GM19395 (cell line): ENCODE measurements around the gene PML.
A peak's percentile ranks its signal among the peaks of the same experiment; 100 is the strongest.
"Not testable (repeated sequence)": the region's sequence is repeated elsewhere in the genome, so short reads cannot be mapped to it uniquely, and the experiment has no call there.

Experiments used
- ATAC-seq: cut with Tn5 transposase; IDR thresholded peaks from one replicate; pipeline ENCODE4 v1.9.1; 2021; ENCODE audit warnings: mild to moderate bottlenecking, moderate library complexity; ENCODE audit not compliant: unreplicated experiment

The PML gene

DNA sequence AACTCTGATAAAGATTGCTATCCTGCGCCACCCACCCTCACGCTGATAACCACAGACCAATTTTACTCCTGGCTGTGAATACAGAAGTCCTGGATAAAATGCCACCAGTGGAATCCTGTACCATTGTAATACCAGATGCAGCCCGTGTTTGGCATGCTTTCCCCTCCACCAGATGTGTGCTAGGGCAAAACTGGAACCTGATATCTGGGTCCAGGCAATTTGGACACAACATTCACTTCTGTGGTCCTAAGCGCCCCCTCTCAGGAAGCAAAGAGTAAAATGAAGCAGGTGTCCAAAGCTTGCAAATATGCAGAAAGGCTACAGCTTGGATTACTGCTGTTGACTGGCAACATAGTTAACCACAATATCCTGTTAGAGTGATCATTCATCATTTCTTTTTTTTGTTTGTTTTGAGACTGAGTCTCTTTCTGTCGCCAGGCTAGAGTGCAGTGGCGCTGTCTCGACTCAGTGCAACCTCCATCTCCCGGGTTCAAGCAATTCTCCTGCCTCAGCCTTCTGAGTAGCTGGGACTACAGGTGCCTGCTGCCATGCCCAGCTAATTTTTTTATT lies 35.4 kb upstream of the PML start:
- no peak for ATAC-seq

DNA sequence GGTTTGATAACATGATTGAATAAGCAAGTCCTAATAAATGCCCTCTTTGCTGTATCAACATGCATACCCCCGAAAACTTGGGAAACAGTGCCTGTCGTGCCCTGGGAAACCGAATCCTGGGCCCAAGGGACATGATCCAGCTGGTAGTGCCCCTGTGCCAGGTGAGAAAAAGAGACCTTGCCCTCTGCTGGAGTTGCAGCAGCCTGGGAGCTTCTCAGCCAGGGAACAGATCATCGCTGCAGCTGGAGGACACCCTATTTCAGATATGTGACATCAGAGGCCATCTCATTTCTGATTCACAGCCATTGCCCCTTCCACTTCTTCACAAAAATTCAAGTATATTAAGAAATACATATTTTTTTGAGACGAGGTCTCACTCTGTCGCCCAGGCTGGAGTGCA lies 34.7 kb upstream of the PML start:
- no peak for ATAC-seq

DNA sequence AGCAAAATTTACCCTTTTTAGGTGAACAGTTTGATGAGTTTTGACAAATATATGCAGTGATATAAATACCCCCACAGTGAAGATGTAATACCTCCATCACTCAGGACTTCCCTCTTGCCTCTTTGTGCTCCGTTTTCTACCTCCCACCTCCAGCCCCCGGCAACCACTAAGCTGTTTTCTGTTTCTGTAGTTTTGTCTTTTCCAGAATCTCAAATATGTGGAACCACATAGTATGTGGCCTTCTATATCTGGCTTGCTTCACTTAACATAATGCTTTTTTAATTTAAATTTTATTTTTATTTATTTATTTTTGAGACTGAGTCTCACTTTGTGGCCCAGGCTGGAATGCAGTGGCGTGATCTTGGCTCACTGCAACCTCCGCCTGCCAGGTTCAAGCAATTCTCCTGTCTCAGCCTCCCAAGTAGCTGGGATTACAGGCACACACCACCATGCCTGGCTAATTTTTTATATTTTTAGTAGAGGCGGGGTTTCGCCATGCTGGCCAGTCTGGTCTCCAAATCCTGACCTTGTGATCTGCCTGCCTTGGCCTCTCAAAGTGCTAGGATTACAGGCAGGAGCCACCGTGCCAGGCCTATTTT lies 33.9 kb upstream of the PML start:
- ATAC-seq: not testable (repeated sequence)

DNA sequence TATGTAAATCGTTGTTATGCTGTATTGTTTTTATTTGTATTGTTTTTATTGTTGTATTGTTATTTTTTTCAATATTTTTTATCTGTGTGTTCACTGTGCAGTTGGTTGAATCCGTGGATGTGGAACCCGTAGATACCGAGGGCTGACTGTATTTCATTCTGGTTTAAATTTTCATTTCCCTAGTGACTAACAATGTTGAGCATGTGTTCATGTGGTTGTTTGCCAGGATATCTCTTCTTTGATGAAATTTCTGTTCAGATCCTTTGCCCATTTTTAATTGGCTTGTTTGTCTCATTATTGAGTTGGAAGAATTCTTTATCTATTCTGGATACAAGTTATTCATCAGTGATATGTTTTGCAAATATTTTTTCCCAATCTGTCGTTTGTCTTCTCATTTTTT lies 32.1 kb upstream of the PML start:
- no peak for ATAC-seq

DNA sequence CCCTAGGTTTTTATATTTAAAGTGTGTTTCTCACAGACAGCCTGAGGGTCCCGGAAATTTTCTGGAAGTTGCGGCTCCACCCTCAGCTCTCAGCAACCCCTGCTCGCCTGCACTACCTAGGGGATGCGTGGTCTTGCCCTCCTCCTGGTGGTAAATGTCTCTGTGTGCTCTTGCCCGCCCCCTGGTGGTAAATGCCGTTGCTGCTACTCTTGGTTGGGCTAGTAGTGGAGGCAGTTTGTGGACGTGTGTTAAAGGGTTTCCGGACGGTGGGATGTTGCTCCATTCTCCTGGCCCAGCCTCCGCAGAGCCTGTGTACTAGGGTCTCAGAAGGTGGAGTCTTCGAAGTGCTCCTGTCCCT lies 29.8 kb upstream of the PML start:
- ATAC-seq: peak; percentile 58

DNA sequence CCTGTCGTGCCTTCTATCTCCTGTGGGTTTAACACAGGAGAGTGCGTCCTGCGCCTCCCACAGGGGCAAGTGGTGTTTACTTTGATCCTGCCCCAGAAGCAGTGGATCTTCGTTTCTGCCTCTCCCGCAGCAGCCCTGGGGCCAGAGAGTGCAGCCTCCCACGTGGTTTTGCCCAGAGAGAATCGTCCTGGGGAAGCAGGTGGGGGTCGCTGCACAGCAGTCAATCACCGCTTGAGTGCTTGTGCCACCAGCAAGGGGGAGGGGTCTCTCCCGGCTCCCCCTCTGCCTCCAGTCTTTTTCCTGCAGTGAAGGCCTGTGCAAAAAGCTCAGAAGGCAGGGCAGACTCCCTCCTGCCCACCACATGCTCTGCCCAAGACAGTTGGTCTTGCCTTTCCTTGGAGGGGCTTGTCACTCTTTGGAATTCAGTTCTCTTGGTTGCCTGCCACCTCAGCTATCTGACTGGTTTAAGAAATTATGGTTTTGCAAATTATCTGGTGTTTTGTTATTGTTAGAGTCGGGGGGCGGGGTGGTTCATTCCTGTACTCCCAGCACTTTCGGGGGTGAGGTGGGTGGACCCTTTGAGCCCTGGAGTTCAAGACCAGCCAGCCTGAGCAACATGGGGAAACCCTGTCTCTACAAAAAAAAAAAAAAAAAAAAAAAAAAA lies 29.3 kb upstream of the PML start:
- ATAC-seq: peak; percentile 43

DNA sequence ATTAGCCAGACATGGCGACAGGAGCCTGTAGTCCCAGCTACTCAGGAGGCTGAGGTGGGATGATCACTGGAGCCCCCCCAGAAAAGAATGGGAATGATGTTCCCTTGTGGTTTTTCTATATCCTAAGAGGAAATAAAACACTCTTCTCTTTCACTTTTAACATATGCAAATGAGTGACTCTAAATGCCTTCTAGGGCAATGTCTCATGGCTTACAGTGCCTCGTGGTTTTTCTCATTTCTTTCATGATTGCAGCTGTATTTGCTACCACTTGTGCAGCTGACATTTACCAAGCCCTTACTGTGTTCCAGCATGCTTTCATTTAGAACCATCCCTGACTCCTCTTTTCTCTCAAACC lies 28.8 kb upstream of the PML start:
- peak; percentile 71 for ATAC-seq

DNA sequence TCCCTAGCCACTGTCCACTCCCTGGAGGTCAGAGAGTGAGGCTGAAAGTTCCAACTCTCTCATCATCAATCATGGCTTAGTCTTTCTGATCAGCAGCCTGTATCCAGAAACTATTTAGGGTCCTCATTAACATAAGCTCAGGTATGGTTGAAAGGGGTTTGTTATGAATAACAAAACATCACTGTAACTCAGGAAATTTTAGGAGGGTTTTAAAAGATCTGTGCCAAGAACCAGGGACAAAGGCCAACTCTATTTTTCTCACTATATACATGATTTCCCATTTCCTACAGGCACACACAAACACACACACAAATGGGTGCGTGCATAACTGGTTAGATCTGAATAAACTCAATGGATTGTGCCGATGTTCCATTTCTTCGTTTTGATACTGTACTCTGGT lies 26.1 kb upstream of the PML start:
- no peak for ATAC-seq

DNA sequence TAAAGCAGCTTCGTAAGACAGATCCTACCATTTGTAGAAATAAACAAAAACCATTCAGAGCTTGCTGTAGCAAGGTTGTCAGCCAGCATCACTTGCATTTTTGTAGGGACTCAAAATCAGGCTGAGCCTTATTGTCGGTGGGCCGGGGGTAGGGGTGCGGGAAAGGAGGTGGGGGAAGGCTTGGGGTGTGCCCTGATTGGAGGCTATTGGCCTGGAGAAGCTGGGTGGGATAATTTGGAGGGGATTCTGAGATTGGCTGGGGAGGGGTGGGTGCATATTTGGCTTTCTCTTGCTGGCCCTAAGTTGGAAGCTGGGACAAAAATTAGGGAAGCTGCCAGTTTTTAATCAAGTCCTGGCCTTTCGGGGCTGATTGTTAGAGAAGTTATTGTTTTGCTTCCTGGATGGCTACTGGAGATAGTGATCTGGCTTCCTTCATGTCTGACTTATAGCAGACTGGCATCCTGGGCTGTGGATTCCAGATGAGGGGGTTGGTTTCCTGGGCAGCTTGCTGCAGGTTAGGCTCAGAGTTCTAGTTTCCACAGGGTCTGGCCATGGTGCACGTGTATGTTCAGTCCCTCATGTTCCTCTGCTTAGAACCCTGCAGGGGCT lies 25.3 kb upstream of the PML start:
- ATAC-seq: no peak

GRCh38 chr15:73972984-73973682 lies 21.4 kb upstream of the PML start:
- no peak for ATAC-seq

DNA sequence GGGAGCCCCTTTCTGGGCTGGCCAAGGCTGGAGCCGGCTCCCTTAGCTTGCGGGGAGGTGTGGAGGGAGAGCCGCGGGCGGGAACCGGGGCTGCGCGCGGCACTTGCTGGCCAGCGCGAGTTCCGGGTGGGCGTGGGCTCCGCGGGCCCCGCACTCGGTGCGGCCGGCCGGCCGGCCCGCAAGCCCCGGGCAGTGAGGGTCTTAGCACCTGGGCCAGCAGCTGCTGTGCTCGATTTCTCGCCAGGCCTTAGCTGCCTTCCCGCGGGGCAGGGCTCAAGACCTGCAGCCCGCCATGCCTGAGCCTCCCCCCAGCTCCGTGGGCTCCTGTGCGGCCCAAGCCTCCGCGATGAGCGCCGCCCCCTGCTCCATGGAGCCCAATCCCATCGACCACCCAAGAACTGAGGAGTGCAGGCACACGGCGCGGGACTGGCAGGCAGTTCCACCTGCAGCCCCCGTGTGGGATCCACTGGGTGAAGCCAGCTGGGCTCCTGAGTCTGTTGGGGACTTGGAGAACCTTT lies 20.8 kb upstream of the PML start:
- not testable (repeated sequence) for ATAC-seq

DNA sequence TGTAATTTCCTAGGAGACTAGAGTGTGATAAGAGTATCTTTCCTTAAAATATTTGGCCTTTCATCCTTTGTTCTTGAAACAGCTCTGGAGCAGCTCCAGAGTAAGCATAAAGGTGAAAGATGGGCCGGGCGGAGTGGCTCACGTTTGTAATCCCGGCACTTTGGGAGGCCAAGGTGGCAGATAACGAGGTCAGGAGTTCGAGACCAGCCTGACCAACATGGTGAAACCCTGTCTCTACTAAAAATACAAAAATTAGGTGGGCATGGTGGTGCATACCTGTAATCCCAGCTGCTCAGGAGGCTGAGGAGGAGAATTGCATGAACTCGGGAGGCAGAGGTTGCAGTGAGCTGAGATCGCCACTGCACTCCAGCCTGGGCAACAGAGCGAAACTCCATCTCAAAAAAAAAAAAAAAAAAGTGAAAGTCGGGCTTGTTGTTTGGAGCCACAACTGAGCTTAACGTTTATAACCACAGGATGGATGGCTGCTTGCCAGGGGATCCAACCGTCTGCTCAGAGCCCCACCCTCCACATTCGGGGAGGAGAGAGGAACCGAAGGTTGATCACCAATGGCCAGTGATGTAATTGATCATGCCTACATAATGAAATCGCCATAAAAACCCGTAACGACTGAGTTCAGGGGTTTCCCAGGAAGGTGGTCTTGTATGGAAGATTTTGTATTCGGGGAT lies 18.9 kb upstream of the PML start:
- not testable (repeated sequence) for ATAC-seq

DNA sequence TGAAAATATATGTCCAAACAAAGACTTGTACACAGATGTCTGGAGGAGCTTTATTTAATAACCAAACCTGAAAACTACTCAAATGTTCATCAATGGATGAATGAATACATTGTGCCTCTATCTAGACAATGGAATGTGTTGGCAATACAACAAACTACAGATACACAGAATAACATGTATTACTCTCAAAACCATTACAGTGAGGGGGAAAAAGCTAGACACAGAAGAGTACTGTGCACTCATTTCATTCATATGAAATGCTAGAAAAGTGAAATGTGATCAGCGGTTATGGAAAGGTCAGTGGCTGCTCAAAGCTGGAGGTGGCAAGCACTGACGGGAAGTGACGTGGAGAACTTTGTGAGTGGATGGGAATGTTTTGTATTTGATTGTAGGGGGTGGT lies 15.6 kb upstream of the PML start:
- no peak for ATAC-seq

GRCh38 chr15:73979636-73980035 lies 14.9 kb upstream of the PML start:
- ATAC-seq: no peak

GRCh38 chr15:73981761-73982221 lies 12.7 kb upstream of the PML start:
- ATAC-seq: no peak

GRCh38 chr15:73982222-73982962 lies 12.1 kb upstream of the PML start:
- no peak for ATAC-seq

DNA sequence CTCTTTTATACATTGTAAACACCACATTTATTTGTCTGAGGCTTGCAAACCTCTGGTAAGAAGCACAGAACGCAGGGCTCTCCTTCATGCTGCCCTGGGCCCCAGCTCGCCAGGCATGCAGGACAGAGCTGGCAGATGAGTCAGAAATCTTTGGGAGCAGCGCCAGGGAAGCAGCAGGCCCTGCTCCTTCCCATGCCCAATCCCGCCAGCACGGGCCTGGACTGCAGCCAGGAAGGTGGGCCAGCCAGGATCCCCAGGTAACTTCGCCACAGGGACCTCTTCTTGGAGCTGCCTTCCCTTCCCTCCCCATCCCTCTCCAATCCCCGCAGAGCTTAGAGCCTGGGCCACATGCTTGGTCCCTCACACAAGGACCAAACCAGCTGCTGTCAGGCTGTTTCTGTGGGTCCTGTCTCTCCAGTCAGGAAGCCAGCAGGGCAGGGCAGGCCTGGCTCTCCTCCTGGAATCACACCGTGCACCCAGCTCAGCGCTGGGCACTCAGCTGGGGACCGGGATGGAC lies 11.2 kb upstream of the PML start:
- ATAC-seq: no peak

- no peak for ATAC-seq
Observed at GRCh38 chr15:73983773-73984172, 10.7 kb upstream of the PML start.

DNA sequence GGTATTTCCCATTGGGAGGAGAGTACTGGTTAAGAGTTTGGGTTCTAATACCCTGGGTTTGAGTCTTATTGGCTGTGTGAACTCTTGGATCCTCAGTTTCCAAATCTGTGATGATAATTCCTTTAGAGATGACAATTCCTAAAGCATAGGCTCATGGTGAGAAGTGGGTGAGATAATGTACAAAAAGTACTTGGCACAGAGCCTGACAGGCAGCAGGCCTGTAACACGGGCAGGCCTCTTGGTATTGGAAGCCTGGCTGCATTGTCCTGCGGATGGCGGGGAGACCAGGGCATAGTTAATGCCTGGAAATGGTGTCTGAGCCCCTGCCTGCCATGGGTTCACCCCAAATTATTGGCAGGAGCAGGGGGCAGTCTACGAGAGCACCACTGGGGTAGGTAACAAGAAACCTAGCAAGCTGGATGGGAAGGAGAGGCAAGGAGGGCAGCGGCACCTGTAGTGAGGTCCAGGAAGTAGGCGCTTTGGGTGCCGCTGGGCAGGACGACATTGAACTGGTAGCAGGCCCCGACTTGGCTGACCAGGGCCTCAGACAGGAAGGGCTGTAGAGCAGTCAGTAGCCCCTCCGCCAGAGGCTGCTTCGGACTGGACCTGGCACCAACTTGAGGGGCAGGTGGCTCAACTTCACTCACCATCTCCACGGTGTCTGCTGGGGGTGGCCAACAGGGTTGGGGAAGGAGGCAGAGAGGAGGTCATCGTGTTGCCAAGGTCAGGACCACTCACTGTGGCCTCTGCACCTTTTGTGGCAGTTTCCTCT lies 10.1 kb upstream of the PML start:
- no peak for ATAC-seq
